Activated CD4-positive, alpha-beta T cell treated with anti-CD3 and anti-CD28 coated beads, Interleukin-2, amount 10 ng/mL, durations not matched to agents 7 days and 5 days (primary cell): ENCODE measurements around the gene FAM161A. TPM values are rescaled to one million over a fixed set of nuclear protein-coding genes. Genes with fewer than 3 reads are reported as not detected.

Source experiments
- CTCF ChIA-PET: fragments of 350-600 bp; sonication (Branson Sonifier 250); formaldehyde crosslinking; loops from one replicate; lab custom pipeline; 2021; ENCODE audit warnings: antibody characterized with exemption; lab: Charles Lee
- POLR2A ChIA-PET: fragments of 350-600 bp; sonication (Branson Sonifier 250); formaldehyde crosslinking; loops from one replicate; lab custom pipeline; 2021; ENCODE audit warnings: antibody characterized with exemption; lab: Charles Lee
- DNase-seq: peaks from one replicate; pipeline ENCODE4 v3.0.0-alpha.2; 2020
- H3K27ac Mint-ChIP-seq: one replicate; pipeline ENCODE4 v1.8.0; 2021; ENCODE audit warnings: mild to moderate bottlenecking, moderate library complexity, mixed read lengths
- H3K27me3 Mint-ChIP-seq: one replicate; pipeline ENCODE4 v1.8.0; 2021; ENCODE audit warnings: mixed read lengths
- H3K36me3 Mint-ChIP-seq: one replicate; pipeline ENCODE4 v1.8.0; 2021; ENCODE audit warnings: low read depth, mixed read lengths
- H3K4me1 Mint-ChIP-seq: one replicate; pipeline ENCODE4 v1.8.0; 2021; ENCODE audit warnings: mixed read lengths
- H3K4me3 Mint-ChIP-seq: one replicate; pipeline ENCODE4 v1.8.0; 2021; ENCODE audit warnings: mild to moderate bottlenecking, moderate library complexity, mixed read lengths
- H3K9me3 Mint-ChIP-seq: one replicate; pipeline ENCODE4 v1.8.0; 2021; ENCODE audit warnings: mixed read lengths
- total RNA-seq, 2 experiments: library from RNA; stranded (reverse); gene quantifications; one replicate each; pipeline ENCODE4 v1.2.3, GENCODE V29; 2021

Gene FAM161A
- total RNA-seq, 2 experiments from 2014 or later: 4.0 to 4.4 TPM

GRCh38 chr2:61793389-61793836, 60.4 kb downstream of the FAM161A start:
- H3K27ac Mint-ChIP-seq: no peak overlapping the region
- no peaks in the 10 kb centered on the region for H3K27me3 Mint-ChIP-seq
- ChIA-PET POLR2A (no interaction called here), CTCF (interaction anchor here (0.6 to 1.1 kb wide), 2 partner anchors 90 to 160 kb away, joined by 3 to 4 read pairs; no protein-coding TSS in a partner anchor)
- H3K36me3 Mint-ChIP-seq: no peaks in the 10 kb centered on the region
- H3K4me1 Mint-ChIP-seq: peaks cover 8% of the 10 kb centered on the region
- H3K9me3 Mint-ChIP-seq: no peaks in the 10 kb centered on the region
- DNase-seq: peak; percentile 78
- H3K4me3 Mint-ChIP-seq: peak overlapping the region; percentile 38

- H3K27ac Mint-ChIP-seq: no peak overlapping the region
- ChIA-PET POLR2A (no interaction called here), CTCF (interaction anchor here (1.1 to 1.3 kb wide), 2 partner anchors 10 to 159 kb away, joined by 4 read pairs; no protein-coding TSS in a partner anchor)
- H3K9me3 Mint-ChIP-seq: no peaks in the 10 kb centered on the region
- no peaks in the 10 kb centered on the region for H3K36me3 Mint-ChIP-seq
- H3K27me3 Mint-ChIP-seq: no peaks in the 10 kb centered on the region
- peaks cover 8% of the 10 kb centered on the region for H3K4me1 Mint-ChIP-seq
- no peak for DNase-seq
- H3K4me3 Mint-ChIP-seq: no peak overlapping the region
Observed at GRCh38 chr2:61792355-61792890, 61.4 kb downstream of the FAM161A start.

- Mint-ChIP-seq H3K4me3 (no peak overlapping the region), H3K27me3 (peaks cover 5% of the 10 kb centered on the region), H3K36me3 (no peaks in the 10 kb centered on the region), H3K27ac (no peak overlapping the region), H3K9me3 (no peaks in the 10 kb centered on the region), H3K4me1 (peaks cover 8% of the 10 kb centered on the region)
- ChIA-PET POLR2A (no interaction called here), CTCF (interaction anchor here (0.6 to 1.1 kb wide), 3 partner anchors 42 to 1692 kb away, joined by 3 read pairs; no protein-coding TSS in a partner anchor)
- DNase-seq: no peak
Observed at GRCh38 chr2:61789807-61790602, 63.9 kb downstream of the FAM161A start.

- ChIA-PET CTCF (interaction anchor here (0.6 kb wide), 1 partner anchor 21 kb away, joined by 3 read pairs; no protein-coding TSS in a partner anchor), POLR2A (no interaction called here)
- Mint-ChIP-seq H3K4me3 (no peak overlapping the region), H3K36me3 (no peaks in the 10 kb centered on the region), H3K4me1 (no peaks in the 10 kb centered on the region), H3K27me3 (peaks cover 10% of the 10 kb centered on the region), H3K9me3 (no peaks in the 10 kb centered on the region), H3K27ac (no peak overlapping the region)
- no peak for DNase-seq
Observed at GRCh38 chr2:61787941-61788563, 65.8 kb downstream of the FAM161A start.

GRCh38 chr2:61786876-61787275, 67.0 kb downstream of the FAM161A start:
- Mint-ChIP-seq H3K9me3 (no peaks in the 10 kb centered on the region), H3K27ac (peak overlapping the region; percentile 10), H3K4me3 (no peak overlapping the region), H3K4me1 (no peaks in the 10 kb centered on the region), H3K36me3 (no peaks in the 10 kb centered on the region), H3K27me3 (peaks cover 12% of the 10 kb centered on the region)
- ChIA-PET POLR2A (no interaction called here), CTCF (no interaction called here)
- no peak for DNase-seq

- Mint-ChIP-seq H3K27me3 (peaks cover 17% of the 10 kb centered on the region), H3K4me1 (no peaks in the 10 kb centered on the region), H3K27ac (no peak overlapping the region), H3K36me3 (no peaks in the 10 kb centered on the region), H3K9me3 (peaks cover 4% of the 10 kb centered on the region), H3K4me3 (no peak overlapping the region)
- ChIA-PET CTCF (interaction anchor here (0.7 kb wide), 1 partner anchor 1083 kb away, joined by 3 read pairs; no protein-coding TSS in a partner anchor), POLR2A (no interaction called here)
- DNase-seq: no peak
Observed at GRCh38 chr2:61785583-61785982, 68.3 kb downstream of the FAM161A start.

GRCh38 chr2:61784643-61785042, 69.2 kb downstream of the FAM161A start:
- Mint-ChIP-seq H3K9me3 (peaks cover 4% of the 10 kb centered on the region), H3K4me1 (no peaks in the 10 kb centered on the region), H3K36me3 (no peaks in the 10 kb centered on the region), H3K27ac (no peak overlapping the region), H3K27me3 (peaks cover 17% of the 10 kb centered on the region), H3K4me3 (no peak overlapping the region)
- ChIA-PET CTCF (no interaction called here), POLR2A (no interaction called here)
- DNase-seq: no peak

GRCh38 chr2:61775956-61776570, 77.8 kb downstream of the FAM161A start:
- H3K4me3 Mint-ChIP-seq: no peak overlapping the region
- POLR2A ChIA-PET: no interaction called here

More at GRCh38 chr2:61775956-61776570, 77.8 kb downstream of the FAM161A start:
- no peak for DNase-seq
- Mint-ChIP-seq H3K4me1 (no peaks in the 10 kb centered on the region), H3K27ac (no peak overlapping the region), H3K9me3 (peaks cover 4% of the 10 kb centered on the region), H3K27me3 (peaks cover 28% of the 10 kb centered on the region), H3K36me3 (no peaks in the 10 kb centered on the region)
- CTCF ChIA-PET: no interaction called here

Other genes with a start within 250 kb of the FAM161A start
- gene CCT4, start 34.6 kb upstream of the FAM161A start, total RNA-seq: 100 to 1,000 TPM; 136 to 138 TPM
- 10 to 100 TPM; 29.1 to 30.6 TPM for gene COMMD1, start 51.6 kb upstream of the FAM161A start, total RNA-seq